Mucosa of stomach (tissue), 1 donor: ENCODE measurements around the gene CANT1.

ENCODE experiments used
- H3K27me3 ChIP-seq: one replicate; pipeline ENCODE4 v1.7.0; 2013; ENCODE audit warnings: mild to moderate bottlenecking, low read length; ENCODE audit not compliant: control insufficient read depth, insufficient read depth
- H3K36me3 ChIP-seq: one replicate; pipeline ENCODE4 v1.7.0; 2013; ENCODE audit warnings: low read length; ENCODE audit not compliant: control insufficient read depth, insufficient read depth
- H3K4me1 ChIP-seq: one replicate; pipeline ENCODE4 v1.7.0; 2013; ENCODE audit warnings: mild to moderate bottlenecking, low read length; ENCODE audit not compliant: control insufficient read depth, insufficient read depth
- H3K4me3 ChIP-seq: one replicate; pipeline ENCODE4 v1.7.0; 2013; ENCODE audit warnings: low read length
- H3K9ac ChIP-seq: one replicate; pipeline ENCODE4 v1.7.0; 2013; ENCODE audit warnings: mild to moderate bottlenecking, low read length, moderate library complexity
- H3K9me3 ChIP-seq: one replicate; pipeline ENCODE4 v1.7.0; 2013; ENCODE audit warnings: mild to moderate bottlenecking, low read length, moderate library complexity; ENCODE audit not compliant: control insufficient read depth
- donor health status: Pancreatic carcinoma.

The CANT1 gene

GRCh38 chr17:78980624-78980972 lies 29.0 kb downstream of the CANT1 start:
- H3K9ac ChIP-seq = peak overlapping the region; percentile 36
- peaks cover 37% of the 10 kb centered on the region for H3K4me1 ChIP-seq
- H3K27me3 ChIP-seq = no peaks in the 10 kb centered on the region
- H3K9me3 ChIP-seq = no peaks in the 10 kb centered on the region
- H3K4me3 ChIP-seq = no peak overlapping the region
- H3K36me3 ChIP-seq = peaks cover 9% of the 10 kb centered on the region

- Histone ChIP-seq H3K4me1 (peaks cover 42% of the 10 kb centered on the region), H3K36me3 (peaks cover 9% of the 10 kb centered on the region), H3K9ac (peak within 1 kb of the TSS; percentile 36), H3K27me3 (no peaks in the 10 kb centered on the region), H3K9me3 (no peaks in the 10 kb centered on the region), H3K4me3 (peak within 1 kb of the TSS; percentile 1)
These were observed 29.6 kb downstream of the CANT1 start, which contains the start of gene LGALS3BP for GRCh38 chr17:78979780-78980623. Gene LGALS3BP (minus strand): TSS chr17:78979923. CDS start chr17:78977191, 2,732 bp downstream.

GRCh38 chr17:78977997-78978973 lies 31.3 kb downstream of the CANT1 start:
- peaks cover 48% of the 10 kb centered on the region for H3K4me1 ChIP-seq
- H3K9me3 ChIP-seq = no peaks in the 10 kb centered on the region
- H3K27me3 ChIP-seq = no peaks in the 10 kb centered on the region
- H3K36me3 ChIP-seq = peaks cover 14% of the 10 kb centered on the region
- peak overlapping the region; percentile 36 for H3K9ac ChIP-seq
- H3K4me3 ChIP-seq = peak overlapping the region; percentile 50

- Histone ChIP-seq H3K27me3 (no peaks in the 10 kb centered on the region), H3K4me3 (peak overlapping the region; percentile 50), H3K36me3 (peaks cover 14% of the 10 kb centered on the region), H3K4me1 (peaks cover 48% of the 10 kb centered on the region), H3K9ac (peak overlapping the region; percentile 36), H3K9me3 (no peaks in the 10 kb centered on the region)
These were observed 32.0 kb downstream of the CANT1 start for GRCh38 chr17:78977681-78977943.

- Histone ChIP-seq H3K36me3 (peaks cover 14% of the 10 kb centered on the region), H3K4me1 (peaks cover 48% of the 10 kb centered on the region), H3K9me3 (no peaks in the 10 kb centered on the region), H3K27me3 (no peaks in the 10 kb centered on the region), H3K9ac (peak overlapping the region; percentile 36), H3K4me3 (peak overlapping the region; percentile 50)
These were observed 32.5 kb downstream of the CANT1 start for GRCh38 chr17:78976907-78977680.

- H3K9me3 ChIP-seq = no peaks in the 10 kb centered on the region
- H3K27me3 ChIP-seq = no peaks in the 10 kb centered on the region
- H3K36me3 ChIP-seq = peaks cover 14% of the 10 kb centered on the region
- H3K4me1 ChIP-seq = peaks cover 61% of the 10 kb centered on the region
- no peak overlapping the region for H3K9ac ChIP-seq
- no peak overlapping the region for H3K4me3 ChIP-seq
These were observed 34.7 kb downstream of the CANT1 start for GRCh38 chr17:78974635-78975591.

GRCh38 chr17:78973792-78974520 lies 35.6 kb downstream of the CANT1 start:
- Histone ChIP-seq H3K4me1 (peaks cover 61% of the 10 kb centered on the region), H3K27me3 (no peaks in the 10 kb centered on the region), H3K9me3 (no peaks in the 10 kb centered on the region), H3K36me3 (peaks cover 17% of the 10 kb centered on the region), H3K4me3 (no peak overlapping the region), H3K9ac (no peak overlapping the region)

- no peak overlapping the region for H3K4me3 ChIP-seq
- H3K27me3 ChIP-seq = no peaks in the 10 kb centered on the region
- no peak overlapping the region for H3K9ac ChIP-seq
- H3K4me1 ChIP-seq = peaks cover 58% of the 10 kb centered on the region
- peaks cover 19% of the 10 kb centered on the region for H3K36me3 ChIP-seq
- no peaks in the 10 kb centered on the region for H3K9me3 ChIP-seq
These were observed 36.4 kb downstream of the CANT1 start for GRCh38 chr17:78973196-78973595.

GRCh38 chr17:78972507-78973105 lies 37.0 kb downstream of the CANT1 start:
- H3K4me3 ChIP-seq = no peak overlapping the region
- no peaks in the 10 kb centered on the region for H3K27me3 ChIP-seq
- H3K36me3 ChIP-seq = peaks cover 19% of the 10 kb centered on the region
- H3K9ac ChIP-seq = no peak overlapping the region
- peaks cover 54% of the 10 kb centered on the region for H3K4me1 ChIP-seq
- no peaks in the 10 kb centered on the region for H3K9me3 ChIP-seq

- Histone ChIP-seq H3K4me1 (peaks cover 47% of the 10 kb centered on the region), H3K9ac (peak overlapping the region; percentile 26), H3K36me3 (peaks cover 19% of the 10 kb centered on the region), H3K9me3 (no peaks in the 10 kb centered on the region), H3K4me3 (no peak overlapping the region), H3K27me3 (no peaks in the 10 kb centered on the region)
These were observed 37.6 kb downstream of the CANT1 start for GRCh38 chr17:78971756-78972506.
